GM11168 (cell line): ENCODE measurements around the gene PTX4.

ENCODE experiments used
- in situ Hi-C: fragments of 300-500 bp; cut with MboI; formaldehyde crosslinking; loops from one replicate; pipeline ENCODE4 v1.12.0; 2022; ENCODE audit warnings: low sequenced_read_pairs; ENCODE audit not compliant: unreplicated experiment

The PTX4 gene

GRCh38 chr16:1488619-1489018, at the start of gene PTX4:
PTX4 (minus strand) TSS chr16:1488944; CDS start chr16:1488909, 35 bp downstream.
- in situ Hi-C loops = no loop called here

- in situ Hi-C loops = no loop called here
These were observed 49.1 kb upstream of the PTX4 start for GRCh38 chr16:1537763-1538289.

GRCh38 chr16:1537138-1537577, 48.4 kb upstream of the PTX4 start:
- in situ Hi-C loops = no loop called here

GRCh38 chr16:1536601-1537000, 47.9 kb upstream of the PTX4 start:
- in situ Hi-C loops = no loop called here

GRCh38 chr16:1535391-1536291, 46.9 kb upstream of the PTX4 start:
- in situ Hi-C loops = no loop called here

GRCh38 chr16:1534021-1535020, 45.6 kb upstream of the PTX4 start:
- in situ Hi-C loops = no loop called here

GRCh38 chr16:1533443-1533951, 44.8 kb upstream of the PTX4 start, which contains the start of gene TMEM204:
TMEM204 (plus strand) TSS chr16:1533666; CDS start chr16:1534276, 610 bp downstream.
- in situ Hi-C loops = no loop called here

GRCh38 chr16:1532771-1533170, 44.0 kb upstream of the PTX4 start:
- in situ Hi-C loops = no loop called here

GRCh38 chr16:1532081-1532760, 43.5 kb upstream of the PTX4 start:
- in situ Hi-C loops = no loop called here

- in situ Hi-C loops = no loop called here
These were observed 42.8 kb upstream of the PTX4 start for GRCh38 chr16:1531638-1531910.

GRCh38 chr16:1530883-1531637, 42.3 kb upstream of the PTX4 start:
- in situ Hi-C loops = no loop called here

GRCh38 chr16:1530349-1530882, 41.7 kb upstream of the PTX4 start:
- in situ Hi-C loops = no loop called here

GRCh38 chr16:1528921-1529537, 40.3 kb upstream of the PTX4 start:
- in situ Hi-C loops = no loop called here

GRCh38 chr16:1527836-1528811, 39.4 kb upstream of the PTX4 start:
- in situ Hi-C loops = no loop called here

- in situ Hi-C loops = no loop called here
These were observed 38.1 kb upstream of the PTX4 start for GRCh38 chr16:1526608-1527555.

- in situ Hi-C loops = no loop called here
These were observed 37.3 kb upstream of the PTX4 start for GRCh38 chr16:1525871-1526607.
